NCI-H1105 treated with DMSO at 0.1 percent for 48 hours (cell line): ENCODE results near the gene BICD1.

Experiments used
- DNase-seq: peaks from one replicate; lab custom pipeline; 2025; lab: John Stamatoyannopoulos, UW

Gene BICD1

GRCh38 chr12:32281098-32281497 lies 174.5 kb downstream of the BICD1 start:
- DNase-seq = no peak

DNA sequence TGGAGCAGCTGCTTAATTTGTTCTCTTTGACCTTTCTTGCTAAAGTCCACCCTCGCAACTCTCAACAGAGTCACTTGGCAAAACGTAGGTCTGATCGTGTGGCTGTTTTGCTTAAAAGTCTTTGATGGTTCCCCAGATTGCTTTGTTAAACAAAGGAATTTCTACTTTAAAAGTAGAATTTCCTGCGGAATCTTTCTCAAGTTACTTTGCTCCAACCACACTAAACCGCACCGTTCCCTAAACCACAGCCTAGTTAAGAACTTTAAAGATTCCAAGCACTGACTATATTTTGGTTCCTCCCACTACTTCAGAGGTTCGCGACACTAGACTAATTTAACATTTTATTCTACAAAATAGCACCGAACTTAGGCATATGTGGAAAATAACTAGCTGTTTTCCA lies 177.9 kb downstream of the BICD1 start:
- DNase-seq = no peak

GRCh38 chr12:32285021-32285420 lies 178.4 kb downstream of the BICD1 start:
- no peak for DNase-seq

DNA sequence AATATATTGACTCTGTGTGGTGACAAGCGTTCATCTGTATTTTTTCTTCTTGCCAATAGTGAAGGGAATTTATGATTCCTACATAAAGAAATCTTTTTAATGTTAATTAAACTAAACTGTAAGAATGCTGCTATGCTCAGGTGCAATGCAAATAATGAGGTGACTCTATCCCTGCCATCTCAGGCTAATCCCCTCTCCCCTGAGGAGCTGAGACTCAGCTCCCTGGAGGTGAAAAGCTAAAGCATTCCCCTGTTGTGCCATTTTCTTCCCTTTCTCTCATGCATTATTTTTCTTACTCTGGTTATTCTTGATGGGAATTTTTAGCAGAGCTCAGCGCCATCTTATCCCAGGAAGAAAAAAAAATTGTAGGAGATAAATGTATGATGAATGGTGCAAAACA lies 178.8 kb downstream of the BICD1 start:
- DNase-seq = no peak

- DNase-seq = no peak
Measured at GRCh38 chr12:32290411-32290810, 183.8 kb downstream of the BICD1 start.

GRCh38 chr12:32292151-32292550 lies 185.5 kb downstream of the BICD1 start:
- no peak for DNase-seq

DNA sequence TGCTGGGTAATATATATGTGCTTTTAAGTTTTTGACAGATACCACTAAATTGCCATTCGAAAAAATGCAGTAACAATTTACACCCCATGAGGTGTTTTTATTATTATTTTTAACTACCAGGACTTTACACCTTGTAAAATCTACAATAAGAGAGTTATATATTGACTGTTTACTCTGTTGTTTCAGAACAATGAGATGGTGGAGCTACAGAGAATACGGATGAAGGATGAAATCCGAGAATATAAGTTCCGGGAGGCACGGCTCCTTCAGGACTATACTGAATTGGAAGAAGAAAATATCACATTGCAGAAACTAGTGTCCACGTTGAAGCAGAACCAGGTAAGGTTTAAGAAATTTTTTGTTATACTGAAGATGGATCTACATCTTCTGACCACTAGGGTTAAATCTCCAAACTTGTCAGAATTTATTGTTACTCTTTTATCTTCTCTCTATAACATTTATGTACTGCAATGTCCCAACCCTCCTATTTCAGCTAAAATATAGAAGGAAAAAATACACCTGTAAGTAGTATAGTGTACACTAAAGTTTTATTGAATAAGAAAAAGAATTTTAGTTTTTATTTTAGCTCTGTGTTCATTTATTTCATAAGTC lies 187.3 kb downstream of the BICD1 start:
- DNase-seq = no peak

DNA sequence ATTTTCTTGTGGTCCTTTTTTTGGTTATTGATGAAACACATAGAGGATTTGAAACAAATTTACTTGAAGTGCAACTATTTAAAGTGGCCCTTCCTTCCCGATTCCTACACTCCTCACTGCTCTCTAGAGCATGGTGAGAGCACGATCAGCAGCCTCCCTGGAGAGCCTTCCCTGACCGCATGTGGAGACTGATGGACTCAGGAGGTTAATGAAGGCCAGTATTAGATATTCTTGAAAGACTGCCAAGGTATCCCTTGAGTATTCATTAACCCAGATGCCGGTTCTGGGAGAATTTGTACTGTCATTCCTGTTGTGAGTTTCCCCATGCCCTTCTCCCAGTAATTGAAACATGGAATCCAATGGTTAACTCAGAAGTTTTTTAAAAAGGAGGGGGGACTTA lies 189.9 kb downstream of the BICD1 start:
- no peak for DNase-seq

DNA sequence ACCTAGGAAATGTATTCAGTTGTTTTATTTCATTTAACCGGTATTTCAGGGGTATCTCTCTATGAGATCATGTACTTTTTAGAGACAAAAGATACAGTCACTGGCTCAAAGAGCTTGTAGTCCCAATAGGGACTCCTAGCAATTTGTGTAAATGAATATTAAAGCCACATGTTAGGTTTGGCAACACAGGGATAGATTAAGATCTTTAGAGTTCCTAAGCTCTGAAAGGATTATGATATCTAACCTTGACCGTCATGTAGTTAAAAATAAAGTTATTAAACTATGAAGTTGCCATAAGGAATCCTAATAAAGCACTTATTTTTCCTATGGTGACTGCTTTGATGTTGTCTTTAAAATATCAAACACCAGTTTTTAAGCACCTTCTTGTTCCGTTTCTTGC lies 192.3 kb downstream of the BICD1 start:
- DNase-seq = no peak

DNA sequence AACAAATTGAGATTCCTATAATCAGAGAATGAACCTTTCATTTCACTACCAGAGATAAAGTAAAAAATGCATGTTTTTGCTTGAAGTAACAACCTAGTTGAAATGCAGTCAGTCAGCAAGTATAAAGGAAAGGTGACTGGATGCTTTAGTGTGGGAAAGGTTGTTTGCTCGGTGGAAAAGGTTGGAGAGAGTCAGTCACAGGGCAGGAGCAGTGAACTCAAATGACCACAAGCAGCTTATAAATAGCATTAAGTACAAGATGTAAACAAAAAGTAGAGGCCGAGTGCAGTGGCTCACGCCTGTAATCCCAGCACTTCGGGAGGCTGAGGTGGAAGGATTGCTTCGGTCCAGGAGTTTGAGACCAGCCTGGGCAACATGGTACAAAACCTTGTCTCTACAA lies 194.6 kb downstream of the BICD1 start:
- no peak for DNase-seq

DNA sequence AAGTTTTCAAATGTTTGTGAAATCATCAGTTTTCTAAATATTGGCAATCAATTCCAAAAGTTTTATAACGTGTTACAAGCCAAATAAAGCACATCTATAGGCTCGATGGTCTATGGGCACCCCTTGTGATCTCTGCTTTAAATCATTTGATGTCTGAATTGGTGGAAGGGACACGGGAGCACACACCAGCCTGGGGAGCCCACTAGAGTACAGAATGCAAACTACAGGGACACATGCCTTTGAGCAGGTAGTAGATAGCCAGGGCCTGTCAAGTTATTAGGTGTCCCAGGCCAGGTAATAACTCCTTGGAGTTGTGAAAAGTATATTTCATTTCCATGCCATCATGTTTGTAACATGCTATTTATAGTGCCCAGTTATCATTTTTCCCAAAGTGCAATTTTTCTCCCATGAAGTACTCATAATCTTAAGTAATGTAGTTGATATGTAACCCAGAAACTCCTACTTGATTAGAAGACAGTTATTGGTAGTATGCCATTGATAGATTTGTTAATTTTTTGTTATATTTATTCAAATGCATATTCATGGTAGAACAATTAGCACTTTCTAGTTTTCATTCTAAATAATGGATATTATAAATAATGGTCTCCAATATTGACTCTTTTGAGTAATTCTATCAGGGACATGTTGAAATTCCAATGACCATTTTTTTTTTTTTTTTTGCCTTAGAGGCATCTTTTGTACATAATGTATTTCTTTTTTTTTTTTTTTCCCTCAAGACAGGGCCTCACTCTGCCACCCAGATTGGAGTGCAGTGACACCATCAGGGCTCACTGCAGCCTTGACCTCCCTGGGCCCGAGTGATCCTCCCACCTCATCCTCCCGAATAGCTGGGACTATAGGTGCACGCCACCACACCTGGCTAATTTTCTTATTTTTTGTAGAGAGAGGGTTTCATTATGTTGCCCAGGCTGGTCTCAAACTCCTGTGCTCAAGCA lies 195.8 kb downstream of the BICD1 start:
- peak; percentile 36 for DNase-seq

DNA sequence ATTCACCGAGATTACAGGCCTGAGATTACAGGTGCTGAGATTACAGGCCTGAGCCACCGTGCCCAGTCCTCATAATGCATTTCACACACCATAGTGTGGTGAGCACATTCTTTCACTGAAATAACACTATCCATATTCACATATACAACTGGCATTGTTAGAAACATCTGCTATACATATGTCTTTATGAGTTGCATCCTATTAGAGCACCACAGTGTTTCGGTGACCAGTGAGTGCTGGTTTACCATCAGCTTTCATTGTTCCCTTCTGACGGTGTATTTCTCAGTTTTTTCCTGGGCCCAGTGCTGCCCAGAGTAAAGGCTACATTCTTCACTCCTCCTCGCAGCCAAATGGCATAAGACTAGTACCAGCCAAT lies 196.5 kb downstream of the BICD1 start:
- no peak for DNase-seq

DNA sequence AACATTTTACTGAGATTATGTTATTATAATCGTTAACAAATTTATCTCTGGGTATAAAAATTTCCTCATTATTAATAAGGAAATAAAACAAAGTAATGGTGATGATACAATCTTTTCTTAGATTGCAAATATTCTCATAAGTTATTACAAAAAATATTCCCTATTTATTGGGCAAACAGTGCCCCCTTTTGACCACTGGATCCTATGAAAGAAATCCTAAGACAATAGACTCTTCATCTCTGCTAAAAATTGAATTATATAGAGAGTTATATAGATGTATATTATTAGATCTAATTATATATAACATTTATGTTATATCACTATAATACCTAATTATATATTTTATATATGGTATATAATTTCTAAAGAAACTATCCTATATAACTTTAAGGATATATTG lies 198.5 kb downstream of the BICD1 start:
- DNase-seq = peak; percentile 52

DNA sequence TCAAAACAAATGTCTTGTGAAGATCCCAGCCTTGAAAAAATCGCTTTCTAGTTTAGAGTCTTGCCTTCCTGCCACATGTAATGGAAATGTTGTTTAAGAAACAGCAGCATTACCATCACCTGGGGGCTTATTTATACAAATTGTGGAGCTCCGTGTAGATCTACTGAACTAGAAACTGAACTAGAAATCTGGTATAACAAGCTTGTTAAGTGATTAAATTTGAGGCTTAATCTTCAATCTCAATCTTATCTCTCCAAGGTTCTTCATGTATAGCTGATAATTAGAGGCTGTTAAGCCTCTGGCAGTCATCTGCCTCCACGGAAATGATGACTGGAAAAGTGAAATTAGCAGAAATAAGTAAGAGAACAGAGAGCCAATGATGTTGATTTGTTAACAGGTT lies 200.7 kb downstream of the BICD1 start:
- no peak for DNase-seq

GRCh38 chr12:32309811-32310736 lies 203.4 kb downstream of the BICD1 start:
- DNase-seq = peak; percentile 33

DNA sequence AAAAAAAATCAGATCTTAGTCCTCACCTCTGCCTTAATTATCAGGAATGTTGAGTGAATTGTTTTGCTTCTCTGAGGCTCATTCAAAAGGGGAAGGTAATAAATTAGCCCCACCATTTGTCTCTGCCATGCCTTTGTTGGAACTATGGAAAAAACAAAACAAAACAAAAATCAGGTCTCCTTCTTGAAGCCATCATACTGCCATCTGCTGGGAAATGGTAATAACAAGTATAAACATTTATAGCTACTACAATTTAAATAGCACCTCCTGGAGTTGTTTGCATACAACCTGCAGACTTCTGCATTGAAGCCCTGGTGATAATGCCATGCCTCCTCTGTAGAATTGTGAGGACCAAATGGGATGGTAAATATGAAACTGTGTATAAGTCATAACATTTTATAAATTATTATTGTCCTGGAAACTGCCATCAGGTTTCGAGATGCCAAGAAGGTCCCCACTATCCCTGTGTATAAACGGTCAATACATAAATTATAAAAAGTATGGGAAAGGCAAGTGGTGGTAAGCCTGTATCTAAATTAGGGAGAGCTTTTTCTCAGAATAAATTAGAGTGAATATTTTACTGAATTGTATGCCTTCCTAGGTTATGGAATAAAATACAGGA lies 205.5 kb downstream of the BICD1 start:
- peak; percentile 60 for DNase-seq

DNA sequence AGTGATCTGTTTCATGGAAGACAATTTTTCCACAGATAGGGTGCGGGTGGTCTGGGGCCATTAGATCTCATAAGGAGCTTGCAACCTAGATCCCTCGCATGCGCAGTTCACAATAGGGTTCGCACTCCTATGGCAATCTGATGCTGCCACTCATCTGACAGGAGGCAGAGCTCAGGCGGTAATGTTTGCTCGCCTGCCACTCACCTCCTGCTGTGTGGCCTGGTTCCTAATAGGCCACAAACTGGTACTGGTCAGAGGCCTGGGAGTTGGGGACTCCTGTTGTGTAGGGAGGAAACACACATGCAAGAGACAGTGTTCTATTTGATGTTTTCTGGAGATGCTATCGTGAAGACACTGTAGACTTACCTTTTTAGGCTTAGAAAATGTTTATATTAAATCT lies 215.7 kb downstream of the BICD1 start:
- no peak for DNase-seq

DNA sequence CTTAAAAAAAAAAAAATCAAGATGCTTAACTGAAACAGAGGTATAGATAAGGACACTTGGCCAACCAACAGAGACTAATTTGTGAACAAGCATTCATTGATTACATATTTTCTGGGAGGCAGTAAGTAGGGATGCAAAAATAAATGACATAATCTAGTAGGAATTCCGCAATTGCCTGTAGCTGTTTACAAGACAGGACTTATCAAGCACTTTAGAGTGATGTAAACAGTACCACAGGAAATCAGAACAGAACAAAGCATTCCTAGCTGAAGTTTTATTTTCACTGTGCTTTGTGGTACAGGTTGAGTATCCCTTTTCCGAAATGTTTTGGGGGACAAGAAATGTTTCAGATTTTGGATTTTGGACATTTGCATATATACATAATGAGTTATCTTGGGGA lies 224.5 kb downstream of the BICD1 start:
- no peak for DNase-seq

DNA sequence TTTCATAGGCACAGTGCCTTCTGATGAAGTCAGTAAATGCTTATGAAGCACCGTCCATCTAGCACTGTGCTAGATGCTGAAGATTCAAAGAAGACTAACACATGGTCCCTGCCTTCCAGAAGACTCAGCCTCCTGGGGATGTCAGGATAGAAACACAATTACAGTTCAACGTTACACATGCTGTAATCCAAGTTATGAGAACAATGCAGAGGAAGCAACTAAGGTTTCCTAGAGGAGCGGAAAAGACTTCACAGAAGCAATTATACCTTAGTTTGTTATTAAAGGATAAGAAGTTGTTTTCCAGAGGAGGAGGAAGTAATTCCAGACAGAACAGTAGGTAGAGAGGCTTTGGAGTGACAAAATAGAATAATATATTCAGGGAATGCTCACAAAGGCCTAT lies 225.8 kb downstream of the BICD1 start:
- no peak for DNase-seq

DNA sequence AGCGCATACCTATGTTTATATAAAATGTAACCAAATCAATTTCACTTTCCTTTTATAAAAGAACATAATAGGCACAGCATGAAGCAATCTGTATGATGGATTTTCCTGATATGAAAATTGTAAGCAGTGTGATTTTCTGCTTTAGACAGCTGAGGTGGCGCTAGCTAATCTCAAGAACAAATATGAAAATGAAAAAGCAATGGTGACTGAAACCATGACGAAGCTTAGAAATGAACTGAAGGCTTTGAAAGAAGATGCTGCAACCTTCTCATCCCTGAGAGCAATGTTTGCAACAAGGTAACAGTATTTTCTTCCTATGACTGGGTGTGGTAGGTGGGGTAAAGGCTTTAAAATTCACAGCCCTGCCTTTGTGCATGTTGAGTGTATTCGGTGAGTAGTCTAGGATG lies 227.7 kb downstream of the BICD1 start:
- DNase-seq = no peak

GRCh38 chr12:32336261-32336660 lies 229.6 kb downstream of the BICD1 start:
- DNase-seq = no peak

- no peak for DNase-seq
Measured at GRCh38 chr12:32343496-32343895, 236.8 kb downstream of the BICD1 start.
